ENCODE data around the gene CFAP221. TPM values are rescaled to one million over a fixed set of nuclear protein-coding genes. Genes with fewer than 3 reads are reported as not detected.

Gene CFAP221
- total RNA-seq, 2 experiments from 2014 or later: not detected

DNA sequence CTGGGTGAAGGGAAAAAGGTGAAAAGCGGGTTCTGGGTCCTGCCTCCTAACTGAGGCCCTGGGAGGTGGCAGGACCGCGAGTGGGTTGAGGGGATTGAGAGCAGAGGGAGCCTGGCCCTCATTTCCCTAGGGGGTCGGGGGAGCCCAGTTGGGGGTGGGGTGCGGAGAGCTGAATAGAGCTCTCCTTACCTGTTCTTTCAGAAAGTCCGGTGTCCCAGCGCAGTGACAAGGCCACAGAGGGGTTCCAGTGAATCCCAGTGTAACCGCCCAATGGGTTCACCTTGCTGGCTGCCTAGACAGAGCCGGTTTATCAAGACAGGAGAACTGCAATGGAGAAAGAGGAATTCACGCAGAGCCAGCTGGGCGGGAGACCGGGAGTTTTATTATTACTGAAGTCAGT is 157.1 kb downstream of the CFAP221 start:
- ATAC-seq (ENCODE audit: low read depth): no peak
- no peaks in the 10 kb centered on the region for H3K27me3 Mint-ChIP-seq
- no peak overlapping the region for H3K27ac Mint-ChIP-seq
- H3K4me1 Mint-ChIP-seq: peaks cover 18% of the 10 kb centered on the region
- POLR2A ChIA-PET: interaction anchor here (1.6 kb wide), 1 partner anchor 475 kb away, joined by 5 read pairs; no protein-coding TSS in a partner anchor
- no peaks in the 10 kb centered on the region for H3K9me3 Mint-ChIP-seq
- no peak overlapping the region for H3K4me3 Mint-ChIP-seq
- DNase-seq: no peak
- no peaks in the 10 kb centered on the region for H3K36me3 Mint-ChIP-seq

DNA sequence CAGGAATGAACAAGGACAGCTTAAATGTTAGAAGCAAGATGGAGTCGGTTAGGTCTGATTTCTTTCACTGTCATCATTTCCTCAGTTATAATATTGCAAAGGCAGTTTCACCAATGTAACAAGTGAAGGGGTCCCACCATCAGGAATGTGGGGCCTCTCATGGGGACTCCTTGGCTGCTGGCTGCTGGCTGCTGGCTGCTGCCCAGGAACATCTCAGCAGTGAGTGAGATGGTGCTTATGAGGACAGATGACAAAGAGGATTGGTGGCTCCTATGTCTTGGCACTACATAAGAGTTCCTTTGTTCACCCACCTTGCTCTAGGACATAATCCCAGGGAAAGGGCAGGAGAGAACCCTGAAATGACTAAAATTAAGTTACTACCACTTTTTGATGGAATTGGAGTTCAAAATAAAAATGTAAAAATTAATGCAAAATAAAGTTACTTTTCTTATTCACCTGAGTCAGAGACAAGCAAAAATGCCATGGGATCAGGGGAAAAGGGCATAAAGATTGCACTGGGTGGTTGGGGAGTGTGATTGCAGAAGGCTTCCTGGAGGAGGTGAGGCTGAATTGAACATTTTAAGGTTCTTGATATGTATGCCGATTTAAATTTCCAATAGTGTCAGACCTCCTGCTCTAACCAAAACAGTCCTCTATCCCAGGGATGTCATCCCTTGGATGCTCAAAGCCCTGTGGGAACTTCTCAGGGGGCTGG is 158.1 kb downstream of the CFAP221 start:
- POLR2A ChIA-PET: interaction anchor here (1.6 kb wide), 1 partner anchor 474 kb away, joined by 5 read pairs; no protein-coding TSS in a partner anchor
- ATAC-seq (ENCODE audit: low read depth) (no peak), DNase-seq (no peak)
- no peaks in the 10 kb centered on the region for H3K27me3 Mint-ChIP-seq
- peaks cover 16% of the 10 kb centered on the region for H3K4me1 Mint-ChIP-seq
- H3K36me3 Mint-ChIP-seq: no peaks in the 10 kb centered on the region
- no peak overlapping the region for H3K27ac Mint-ChIP-seq
- H3K4me3 Mint-ChIP-seq: no peak overlapping the region
- no peaks in the 10 kb centered on the region for H3K9me3 Mint-ChIP-seq

- Mint-ChIP-seq H3K9me3 (no peaks in the 10 kb centered on the region), H3K4me1 (peaks cover 12% of the 10 kb centered on the region), H3K27me3 (no peaks in the 10 kb centered on the region), H3K27ac (peak overlapping the region; percentile 15), H3K36me3 (no peaks in the 10 kb centered on the region), H3K4me3 (no peak overlapping the region)
- POLR2A ChIA-PET: no interaction called here
- DNase-seq (peak; percentile 71), ATAC-seq (ENCODE audit: low read depth) (peak; percentile 91)
Measured at GRCh38 chr2:119702918-119703401, 158.7 kb downstream of the CFAP221 start.

- H3K27ac Mint-ChIP-seq: no peak overlapping the region
- H3K36me3 Mint-ChIP-seq: no peaks in the 10 kb centered on the region
- no peak overlapping the region for H3K4me3 Mint-ChIP-seq
- ATAC-seq (ENCODE audit: low read depth) (no peak), DNase-seq (no peak)
- H3K4me1 Mint-ChIP-seq: peaks cover 8% of the 10 kb centered on the region
- no peaks in the 10 kb centered on the region for H3K9me3 Mint-ChIP-seq
- no peaks in the 10 kb centered on the region for H3K27me3 Mint-ChIP-seq
- POLR2A ChIA-PET: no interaction called here
Measured at GRCh38 chr2:119703526-119703925, 159.3 kb downstream of the CFAP221 start.

DNA sequence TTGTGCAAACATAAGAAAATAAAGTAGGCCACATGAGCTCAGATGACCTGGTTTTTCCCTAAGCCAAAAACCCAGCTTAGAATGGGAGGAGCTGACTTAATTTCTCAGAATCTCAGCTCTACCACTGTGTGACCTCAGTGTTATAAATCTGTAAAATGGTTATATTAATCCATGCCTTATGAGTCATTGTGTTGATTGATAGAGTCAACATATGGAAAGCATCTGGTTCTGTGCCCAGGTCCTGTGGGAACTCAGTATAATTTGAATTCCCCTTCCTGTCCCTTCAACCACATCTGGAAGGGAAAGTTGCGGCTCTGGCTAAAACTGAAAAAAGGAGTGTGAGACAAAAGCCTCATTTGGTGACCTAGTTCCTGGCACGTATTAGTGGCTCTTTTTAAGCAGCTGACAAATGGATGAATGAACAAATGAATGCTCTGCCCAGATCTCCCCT is 160.4 kb downstream of the CFAP221 start:
- DNase-seq (no peak), ATAC-seq (ENCODE audit: low read depth) (no peak)
- Mint-ChIP-seq H3K9me3 (no peaks in the 10 kb centered on the region), H3K4me1 (peaks cover 8% of the 10 kb centered on the region), H3K27ac (no peak overlapping the region), H3K36me3 (no peaks in the 10 kb centered on the region), H3K4me3 (no peak overlapping the region), H3K27me3 (no peaks in the 10 kb centered on the region)
- POLR2A ChIA-PET: interaction anchor here (0.5 kb wide), 1 partner anchor 118 kb away, joined by 3 read pairs; no protein-coding TSS in a partner anchor

- Mint-ChIP-seq H3K4me3 (no peak overlapping the region), H3K4me1 (peaks cover 8% of the 10 kb centered on the region), H3K27me3 (no peaks in the 10 kb centered on the region), H3K36me3 (no peaks in the 10 kb centered on the region), H3K27ac (no peak overlapping the region), H3K9me3 (no peaks in the 10 kb centered on the region)
- POLR2A ChIA-PET: no interaction called here
- ATAC-seq (ENCODE audit: low read depth): no peak
- DNase-seq: no peak
Measured at GRCh38 chr2:119706221-119706620, 162.0 kb downstream of the CFAP221 start.

Other genes with a start within 250 kb of the CFAP221 start
- 1 to 10 TPM; 6.4 to 7.5 TPM for gene C2orf76, start 177.6 kb upstream of the CFAP221 start, total RNA-seq
- 100 to 1,000 TPM; 141 to 147 TPM for gene DBI, start 177.5 kb upstream of the CFAP221 start, total RNA-seq
- gene TMEM37, start 112.6 kb upstream of the CFAP221 start, total RNA-seq: not detected
- not detected for gene SCTR, start 20.0 kb upstream of the CFAP221 start, total RNA-seq
- 10 to 100 TPM in 1 of 2 experiments, 1 to 10 TPM in 1; 9.0 to 13.1 TPM for gene TMEM177, start 134.8 kb downstream of the CFAP221 start, total RNA-seq
- gene PTPN4, start 215.5 kb downstream of the CFAP221 start, total RNA-seq: 100 to 1,000 TPM; 102 to 109 TPM